ENCODE data around the gene ACO2. TPM values are rescaled to one million over a fixed set of nuclear protein-coding genes. Genes with fewer than 3 reads are reported as not detected.
"Not testable (repeated sequence)": the region's sequence is repeated elsewhere in the genome, so short reads cannot be mapped to it uniquely, and the experiment has no call there.

Gene ACO2
- total and polyA plus RNA-seq, 2 of the 8 experiments (the other 6 are each of a cell fraction or from before 2014, with no cell fraction given): 52.8 to 75.4 TPM

DNA sequence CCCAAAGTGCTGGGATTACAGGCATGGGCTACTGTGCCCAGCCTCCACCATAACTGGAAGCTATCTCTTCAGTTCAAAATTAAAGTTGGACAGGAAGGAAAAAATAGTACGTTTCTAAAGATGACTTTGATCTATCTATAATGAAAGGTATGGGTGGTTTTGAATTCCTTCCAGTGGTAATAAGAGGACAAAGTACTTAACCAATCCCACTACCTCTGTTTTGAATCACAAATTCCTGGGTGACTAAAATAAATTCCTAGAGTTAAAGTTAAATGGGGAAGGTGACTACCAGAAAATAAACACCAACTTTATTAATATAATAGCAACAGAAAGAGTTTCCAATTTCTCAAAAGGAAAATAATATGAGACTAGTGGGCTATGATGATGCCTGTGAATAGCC, 9.5 kb upstream of the ACO2 start (continued):
- TF ChIP-seq, protein P1, sequence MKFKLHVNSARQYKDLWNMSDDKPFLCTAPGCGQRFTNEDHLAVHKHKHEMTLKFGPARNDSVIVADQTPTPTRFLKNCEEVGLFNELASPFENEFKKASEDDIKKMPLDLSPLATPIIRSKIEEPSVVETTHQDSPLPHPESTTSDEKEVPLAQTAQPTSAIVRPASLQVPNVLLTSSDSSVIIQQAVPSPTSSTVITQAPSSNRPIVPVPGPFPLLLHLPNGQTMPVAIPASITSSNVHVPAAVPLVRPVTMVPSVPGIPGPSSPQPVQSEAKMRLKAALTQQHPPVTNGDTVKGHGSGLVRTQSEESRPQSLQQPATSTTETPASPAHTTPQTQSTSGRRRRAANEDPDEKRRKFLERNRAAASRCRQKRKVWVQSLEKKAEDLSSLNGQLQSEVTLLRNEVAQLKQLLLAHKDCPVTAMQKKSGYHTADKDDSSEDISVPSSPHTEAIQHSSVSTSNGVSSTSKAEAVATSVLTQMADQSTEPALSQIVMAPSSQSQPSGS (IDR thresholded peaks at IDR 0.05; ENCODE audit: low read length): no peak
- TF ChIP-seq CBX8 (IDR thresholded peaks at IDR 0.05; ENCODE audit: borderline replicate concordance, low read depth, low read length): no peak
- TF ChIP-seq CREB1 (IDR thresholded peaks at IDR 0.05): no peak

- H3K27ac ChIP-seq (ENCODE audit: low read depth, low read length); H2BK15ac ChIP-seq (ENCODE audit: low read length); H2BK120ac ChIP-seq (replicated peaks; ENCODE audit: low read depth, low read length); H3K23me2 ChIP-seq (ENCODE audit: low read depth, low read length); H4K8ac ChIP-seq (ENCODE audit: extremely low read depth, insufficient read depth, low read length); H2BK5ac ChIP-seq (ENCODE audit: low read depth, low read length); H3K14ac ChIP-seq (ENCODE audit: insufficient read length); H3K27me3 ChIP-seq (replicated peaks in 1 of 4; ENCODE audit: control insufficient read depth in 3 of 4, extremely low read depth in 1 of 4, insufficient read depth in 3 of 4, low read length in 3 of 4); H3K9me3 ChIP-seq (ENCODE audit: insufficient read depth in 2 of 2, low read depth in 1 of 2, low read length in 1 of 2); H3K4ac ChIP-seq (replicated peaks; ENCODE audit: insufficient read length, low read depth, low read length); H4K5ac ChIP-seq (ENCODE audit: insufficient read length, low read depth, low read length); H2BK20ac ChIP-seq (ENCODE audit: low read length); H4K91ac ChIP-seq (replicated peaks; ENCODE audit: insufficient read length, low read length); H3K23ac ChIP-seq (ENCODE audit: insufficient read length); H3K4me3 ChIP-seq (ENCODE audit: extremely low read depth in 1 of 4, insufficient read depth in 2 of 4, low read depth in 3 of 4, low read length in 4 of 4); H3K79me1 ChIP-seq (ENCODE audit: low read depth, low read length); H3K4me1 ChIP-seq (replicated peaks in 1 of 4; ENCODE audit: control insufficient read depth in 3 of 4, insufficient read depth in 4 of 4, low read length in 3 of 4); H2AK5ac ChIP-seq (ENCODE audit: low read depth, low read length); H3K79me2 ChIP-seq (ENCODE audit: control insufficient read depth in 1 of 2, insufficient read depth in 2 of 2, low read length in 2 of 2); DNase-seq (ENCODE audit: low read depth in 1 of 2, low spot score in 2 of 2); H3K4me2 ChIP-seq (ENCODE audit: insufficient read depth in 1 of 2, low read depth in 2 of 2, low read length in 2 of 2); H3K56ac ChIP-seq (replicated peaks; ENCODE audit: insufficient read length, low read depth, low read length); H3K9ac ChIP-seq (replicated peaks in 1 of 4; ENCODE audit: extremely low read depth in 1 of 4, low read depth in 3 of 4, low read length in 3 of 4); H4K20me1 ChIP-seq (replicated peaks in 1 of 2; ENCODE audit: control insufficient read depth in 1 of 2, insufficient read depth in 2 of 2, low read length in 2 of 2); H2BK12ac ChIP-seq (ENCODE audit: low read depth, low read length); H2AFZ ChIP-seq (ENCODE audit: low read length); H3K18ac ChIP-seq (ENCODE audit: extremely low read depth, low read length); FAIRE-seq: not testable (repeated sequence)
- 95% methylated on average over 5 of the region's 5 CpGs; no CpG with 5 or more reads in 1 of the 2 experiments for WGBS, 2 experiments (ENCODE audit: extremely low coverage in 1 of 2, insufficient coverage in 1 of 2, insufficient read length in 1 of 2, insufficient replicate concordance in 2 of 2, low coverage in 1 of 2, low lambda C conversion rate in 2 of 2, missing lambda C conversion rate in 1 of 2)
- peaks cover 21 to 56% (median 42%) of the 10 kb centered on the region in 4 experiments for H3K36me3 ChIP-seq (ENCODE audit: control insufficient read depth in 2 of 4, insufficient read depth in 4 of 4, low read length in 3 of 4)
- POLR2A ChIA-PET (ENCODE audit: partially characterized antibody): interaction anchor here (0.8 to 30.6 kb wide), 6 partner anchors 4 to 61 kb away, joined by 3 to 887 read pairs (median 10); partner anchors contain the start of genes ACO2, PHF5A and TOB2
- CTCF ChIA-PET (ENCODE audit: partially characterized antibody): interaction anchor here (1.0 to 5.7 kb wide), 2 partner anchors 58 to 64 kb away, joined by 5 to 29 read pairs; no protein-coding TSS in a partner anchor
Observed at GRCh38 chr22:41460071-41460470, 8.8 kb upstream of the ACO2 start.

All from H1 (cell line).